Astrocyte (in vitro differentiated cells and primary cell): ENCODE results near the gene ACTG1. TPM values are rescaled to one million over a fixed set of nuclear protein-coding genes. Genes with fewer than 3 reads are reported as not detected.

Experiments used
- DNase-seq: peaks from one replicate; pipeline ENCODE4 v3.0.0-alpha.2; 2010; ENCODE audit warnings: low read depth
- FAIRE-seq: peaks from 2 replicates; lab custom pipeline; 2011; peaks lifted over from hg19 to GRCh38; lab: Jason Lieb, UNC
- H2AFZ ChIP-seq: 2 replicates; pipeline ENCODE4 v1.6.0; 2012; ENCODE audit warnings: low read depth, low read length, inconsistent platforms
- H3K27ac ChIP-seq: 2 replicates; pipeline ENCODE4 v1.5.1; 2011; ENCODE audit warnings: low read depth, low read length, inconsistent platforms
- H3K27me3 ChIP-seq: 2 replicates; pipeline ENCODE4 v1.6.0; 2011; ENCODE audit warnings: low read length, inconsistent platforms; ENCODE audit not compliant: insufficient read depth
- H3K36me3 ChIP-seq: 2 replicates; pipeline ENCODE4 v1.5.1; 2011; ENCODE audit warnings: low read length, inconsistent platforms; ENCODE audit not compliant: insufficient read depth
- H3K4me1 ChIP-seq: 2 replicates; pipeline ENCODE4 v1.5.1; 2011; ENCODE audit warnings: low read length, inconsistent platforms; ENCODE audit not compliant: insufficient read depth
- H3K4me2 ChIP-seq: 2 replicates; pipeline ENCODE4 v1.6.0; 2012; ENCODE audit warnings: low read length, inconsistent platforms
- H3K4me3 ChIP-seq: 2 replicates; pipeline ENCODE4 v1.5.1; 2011; ENCODE audit warnings: low read depth, mild to moderate bottlenecking, low read length, inconsistent platforms; ENCODE audit not compliant: insufficient read depth
- H3K79me2 ChIP-seq: 2 replicates; pipeline ENCODE4 v1.6.0; 2012; ENCODE audit warnings: mild to moderate bottlenecking, low read length, inconsistent platforms; ENCODE audit not compliant: insufficient read depth
- H3K9ac ChIP-seq: 2 replicates; pipeline ENCODE4 v1.6.0; 2012; ENCODE audit warnings: mild to moderate bottlenecking, low read length, inconsistent platforms
- H3K9me3 ChIP-seq: 2 replicates; pipeline ENCODE4 v1.5.1; 2012; ENCODE audit warnings: low read depth, mild to moderate bottlenecking, low read length, inconsistent platforms; ENCODE audit not compliant: insufficient read depth
- H4K20me1 ChIP-seq: 2 replicates; pipeline ENCODE4 v1.6.0; 2012; ENCODE audit warnings: low read length, inconsistent platforms; ENCODE audit not compliant: insufficient read depth
- H3K27ac Mint-ChIP-seq: one replicate; pipeline ENCODE4 v1.8.0; 2021; ENCODE audit warnings: mild to moderate bottlenecking, mixed read lengths; ENCODE audit not compliant: unreplicated experiment
- H3K27me3 Mint-ChIP-seq: one replicate; pipeline ENCODE4 v1.8.0; 2021; ENCODE audit warnings: low read depth, mixed read lengths; ENCODE audit not compliant: unreplicated experiment
- H3K36me3 Mint-ChIP-seq: one replicate; pipeline ENCODE4 v1.8.0; 2021; ENCODE audit warnings: low read depth, mixed read lengths; ENCODE audit not compliant: unreplicated experiment
- H3K4me1 Mint-ChIP-seq: one replicate; pipeline ENCODE4 v1.8.0; 2021; ENCODE audit warnings: low read depth, mixed read lengths; ENCODE audit not compliant: unreplicated experiment
- H3K4me3 Mint-ChIP-seq: one replicate; pipeline ENCODE4 v1.8.0; 2021; ENCODE audit warnings: mild to moderate bottlenecking, moderate library complexity, mixed read lengths; ENCODE audit not compliant: unreplicated experiment
- H3K9me3 Mint-ChIP-seq: one replicate; pipeline ENCODE4 v1.8.0; 2021; ENCODE audit warnings: mild to moderate bottlenecking, mixed read lengths; ENCODE audit not compliant: unreplicated experiment
- EZH2 ChIP-seq: IDR thresholded peaks from 2 replicates; pipeline ENCODE4 v1.6.1; 2012; ENCODE audit warnings: mild to moderate bottlenecking, low read length, inconsistent platforms; ENCODE audit not compliant: insufficient read depth
- total RNA-seq: library from RNA; stranded (reverse); gene quantifications from 2 replicates; pipeline ENCODE4 v1.2.1, GENCODE V29; 2021
- TF ChIP-seq, protein P1 (sequence below): IDR thresholded peaks from 2 replicates; pipeline ENCODE4 v1.5.1; 2011; ENCODE audit warnings: low read depth, mild to moderate bottlenecking, inconsistent platforms, low read length, moderate library complexity; ENCODE audit not compliant: insufficient read depth

The ACTG1 gene
- total RNA-seq, 1 donor from 2014 or later: 7,369 TPM

DNA sequence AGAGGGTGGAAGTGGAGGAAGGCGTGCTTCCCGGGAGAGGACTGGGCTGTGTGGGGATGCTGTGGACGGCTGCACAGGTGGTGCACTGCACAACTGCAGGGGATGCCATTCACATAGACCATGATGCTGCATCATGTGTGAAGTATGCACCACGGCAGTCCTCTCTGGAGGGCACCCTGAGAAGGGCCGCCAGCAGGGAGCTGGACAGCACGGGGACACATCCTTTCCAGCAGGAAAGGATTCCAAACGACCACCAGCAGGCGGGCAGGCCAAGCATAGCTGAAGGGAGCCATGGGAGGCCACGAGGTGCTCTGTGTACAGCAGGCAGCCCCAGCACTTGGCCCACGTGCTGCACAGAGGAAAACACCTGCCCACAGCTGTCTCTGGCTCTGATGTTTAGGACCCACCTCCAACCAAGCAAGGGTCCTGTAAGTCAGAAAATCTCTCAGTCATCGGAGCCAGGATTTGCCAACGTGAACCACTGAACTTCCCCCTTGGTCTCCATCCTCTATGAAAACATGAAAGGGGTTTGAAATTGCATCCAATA is 10.1 kb downstream of the ACTG1 start:
- DNase-seq: no peak
- H3K79me2 ChIP-seq: no peaks in the 10 kb centered on the region
- no peak overlapping the region for H3K27ac ChIP-seq
- H4K20me1 ChIP-seq: peaks cover 3% of the 10 kb centered on the region
- H3K4me2 ChIP-seq: no peak overlapping the region
- FAIRE-seq: no peak
- TF ChIP-seq, protein P1, sequence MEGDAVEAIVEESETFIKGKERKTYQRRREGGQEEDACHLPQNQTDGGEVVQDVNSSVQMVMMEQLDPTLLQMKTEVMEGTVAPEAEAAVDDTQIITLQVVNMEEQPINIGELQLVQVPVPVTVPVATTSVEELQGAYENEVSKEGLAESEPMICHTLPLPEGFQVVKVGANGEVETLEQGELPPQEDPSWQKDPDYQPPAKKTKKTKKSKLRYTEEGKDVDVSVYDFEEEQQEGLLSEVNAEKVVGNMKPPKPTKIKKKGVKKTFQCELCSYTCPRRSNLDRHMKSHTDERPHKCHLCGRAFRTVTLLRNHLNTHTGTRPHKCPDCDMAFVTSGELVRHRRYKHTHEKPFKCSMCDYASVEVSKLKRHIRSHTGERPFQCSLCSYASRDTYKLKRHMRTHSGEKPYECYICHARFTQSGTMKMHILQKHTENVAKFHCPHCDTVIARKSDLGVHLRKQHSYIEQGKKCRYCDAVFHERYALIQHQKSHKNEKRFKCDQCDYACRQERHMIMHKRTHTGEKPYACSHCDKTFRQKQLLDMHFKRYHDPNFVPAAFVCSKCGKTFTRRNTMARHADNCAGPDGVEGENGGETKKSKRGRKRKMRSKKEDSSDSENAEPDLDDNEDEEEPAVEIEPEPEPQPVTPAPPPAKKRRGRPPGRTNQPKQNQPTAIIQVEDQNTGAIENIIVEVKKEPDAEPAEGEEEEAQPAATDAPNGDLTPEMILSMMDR: no peak
- no peak for TF ChIP-seq EZH2
- no peak overlapping the region for H2AFZ ChIP-seq
- H3K9ac ChIP-seq: no peak overlapping the region
- H3K4me3 ChIP-seq: no peak overlapping the region
- peak overlapping the region; percentile 27 for H3K4me3 Mint-ChIP-seq
- no peaks in the 10 kb centered on the region for H3K9me3 ChIP-seq
- H3K4me1 ChIP-seq: peaks cover 7% of the 10 kb centered on the region
- no peaks in the 10 kb centered on the region for H3K36me3 ChIP-seq
- H3K9me3 Mint-ChIP-seq: no peaks in the 10 kb centered on the region
- no peaks in the 10 kb centered on the region for H3K27me3 ChIP-seq
- peaks cover 5% of the 10 kb centered on the region for H3K4me1 Mint-ChIP-seq
- H3K27ac Mint-ChIP-seq: no peak overlapping the region
- peaks cover under 1% of the 10 kb centered on the region for H3K36me3 Mint-ChIP-seq
- no peaks in the 10 kb centered on the region for H3K27me3 Mint-ChIP-seq

DNA sequence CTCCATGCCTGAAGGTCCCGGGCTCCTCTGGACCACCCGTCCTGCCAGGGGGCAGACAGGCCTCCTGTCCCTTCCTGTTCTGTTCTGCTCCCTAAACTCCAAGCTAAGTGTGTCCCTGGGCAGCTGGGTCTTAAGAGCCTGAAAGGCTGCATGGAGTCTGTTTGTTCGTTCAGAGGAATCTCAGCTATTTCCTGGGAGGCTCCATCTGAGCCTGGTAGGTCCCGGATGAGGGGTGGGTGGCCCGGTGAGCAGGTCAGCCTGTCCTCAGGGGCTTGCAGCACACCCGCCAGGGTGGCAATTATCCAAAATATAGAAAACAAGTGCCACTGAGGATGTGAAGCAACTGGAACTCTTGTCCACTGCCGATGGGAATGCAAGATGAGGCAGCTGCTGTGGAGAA is 12.6 kb downstream of the ACTG1 start:
- Histone ChIP-seq H3K27me3 (peaks cover 1% of the 10 kb centered on the region), H3K79me2 (no peaks in the 10 kb centered on the region), H4K20me1 (no peaks in the 10 kb centered on the region), H3K27ac (no peak overlapping the region), H3K4me1 (peaks cover 7% of the 10 kb centered on the region), H3K36me3 (no peaks in the 10 kb centered on the region), H3K4me3 (no peak overlapping the region), H3K9me3 (no peaks in the 10 kb centered on the region), H3K4me2 (peak overlapping the region; percentile 18), H2AFZ (no peak overlapping the region), H3K9ac (no peak overlapping the region)
- TF ChIP-seq, protein P1: no peak
- no peak for TF ChIP-seq EZH2
- H3K4me3 Mint-ChIP-seq: peak overlapping the region; percentile 54
- H3K4me1 Mint-ChIP-seq: peaks cover 5% of the 10 kb centered on the region
- H3K9me3 Mint-ChIP-seq: no peaks in the 10 kb centered on the region
- no peak for DNase-seq
- FAIRE-seq: no peak
- H3K27me3 Mint-ChIP-seq: peaks cover 5% of the 10 kb centered on the region
- no peak overlapping the region for H3K27ac Mint-ChIP-seq
- no peaks in the 10 kb centered on the region for H3K36me3 Mint-ChIP-seq

DNA sequence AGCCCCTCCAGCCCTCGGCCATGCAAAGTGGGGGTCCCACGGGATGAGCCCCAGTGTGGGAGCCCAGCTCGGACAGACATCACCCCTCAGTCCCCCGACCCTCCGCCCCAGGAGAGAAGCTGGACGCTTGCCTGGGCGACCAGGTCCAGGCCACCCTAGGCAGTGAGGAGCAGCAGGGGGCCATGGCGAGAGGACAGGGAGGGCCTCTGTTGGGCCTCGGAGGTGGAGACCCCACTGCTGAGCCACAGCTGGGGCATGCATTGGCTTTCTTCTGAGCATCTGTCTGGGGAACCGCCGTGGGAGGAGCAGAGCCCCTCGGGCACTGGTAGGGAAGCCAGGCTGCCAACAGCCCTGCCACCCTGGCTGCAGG is 13.0 kb downstream of the ACTG1 start:
- Histone ChIP-seq H3K27ac (no peak overlapping the region), H3K4me2 (peak overlapping the region; percentile 18), H3K27me3 (peaks cover 4% of the 10 kb centered on the region), H3K36me3 (no peaks in the 10 kb centered on the region), H4K20me1 (no peaks in the 10 kb centered on the region), H3K9me3 (no peaks in the 10 kb centered on the region), H2AFZ (no peak overlapping the region), H3K9ac (no peak overlapping the region), H3K79me2 (no peaks in the 10 kb centered on the region), H3K4me1 (peaks cover 7% of the 10 kb centered on the region), H3K4me3 (no peak overlapping the region)
- H3K4me3 Mint-ChIP-seq: no peak overlapping the region
- no peak overlapping the region for H3K27ac Mint-ChIP-seq
- H3K36me3 Mint-ChIP-seq: no peaks in the 10 kb centered on the region
- H3K4me1 Mint-ChIP-seq: peaks cover 5% of the 10 kb centered on the region
- peaks cover 10% of the 10 kb centered on the region for H3K27me3 Mint-ChIP-seq
- H3K9me3 Mint-ChIP-seq: no peaks in the 10 kb centered on the region
- FAIRE-seq (no peak), DNase-seq (no peak)
- TF ChIP-seq, protein P1: no peak
- no peak for TF ChIP-seq EZH2
